Ishikawa (cell line): Measurements from ENCODE around the gene LRPAP1.
A peak's percentile ranks its signal among the peaks of the same experiment; 100 is the strongest.

ENCODE experiments used
- CEBPB ChIP-seq: IDR thresholded peaks from 2 replicates; pipeline ENCODE4 v1.6.1; 2012
- CREB1 ChIP-seq: IDR thresholded peaks from 2 replicates; pipeline ENCODE4 v1.6.1; 2012; ENCODE audit warnings: low read depth
- EGR1 ChIP-seq: IDR thresholded peaks from 2 replicates; pipeline ENCODE4 v1.6.1; 2012
- EP300 ChIP-seq: IDR thresholded peaks from 2 replicates; pipeline ENCODE4 v1.6.1; 2012; ENCODE audit warnings: borderline replicate concordance
- FOXM1 ChIP-seq: IDR thresholded peaks from 2 replicates; pipeline ENCODE4 v1.6.1; 2012; ENCODE audit warnings: low read depth, borderline replicate concordance
- MAX ChIP-seq: IDR thresholded peaks from 2 replicates; pipeline ENCODE4 v1.6.1; 2012
- NFIC ChIP-seq: IDR thresholded peaks from 2 replicates; pipeline ENCODE4 v1.6.1; 2012
- RAD21 ChIP-seq: IDR thresholded peaks from 2 replicates; pipeline ENCODE4 v1.6.1; 2012; ENCODE audit warnings: low read depth
- TAF1 ChIP-seq: IDR thresholded peaks from 2 replicates; pipeline ENCODE4 v1.6.1; 2012; ENCODE audit warnings: low read depth, mild to moderate bottlenecking
- TCF12 ChIP-seq: IDR thresholded peaks from 2 replicates; pipeline ENCODE4 v1.6.1; 2012; ENCODE audit warnings: low read depth
- TEAD4 ChIP-seq: IDR thresholded peaks from 2 replicates; pipeline ENCODE4 v1.6.1; 2012
- USF1 ChIP-seq: IDR thresholded peaks from 2 replicates; pipeline ENCODE4 v1.6.1; 2012
- YY1 ChIP-seq: IDR thresholded peaks from 2 replicates; pipeline ENCODE4 v1.6.1; 2012; ENCODE audit warnings: low read depth
- ZBTB7A ChIP-seq: IDR thresholded peaks from 2 replicates; pipeline ENCODE4 v1.6.1; 2012; ENCODE audit warnings: low read depth
- TF ChIP-seq, protein P1 (sequence below): IDR thresholded peaks from 2 replicates; pipeline ENCODE4 v1.6.1; 2012; ENCODE audit warnings: low read depth, mild to moderate bottlenecking

LRPAP1 gene

DNA sequence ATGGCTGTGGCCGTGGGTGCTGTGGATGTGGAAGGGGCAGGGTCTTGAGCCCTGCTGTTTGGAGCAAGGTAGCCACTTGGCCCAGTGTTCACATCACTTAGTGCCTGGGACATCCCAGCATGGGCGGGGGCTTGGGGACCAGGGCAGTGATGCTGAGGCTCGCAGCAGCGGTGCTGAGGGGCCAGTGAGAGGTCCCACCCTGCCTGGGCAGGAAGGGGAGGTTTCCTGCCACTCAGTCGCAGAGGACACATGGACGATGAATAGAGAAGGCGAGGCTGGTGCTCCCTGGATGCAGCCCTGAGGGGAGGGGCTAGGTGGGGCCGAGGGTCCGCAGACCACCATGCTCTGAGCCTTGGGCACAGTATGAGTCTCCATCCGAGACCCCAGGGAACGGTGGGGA, 43.4 kb downstream of the LRPAP1 start:
- TF ChIP-seq NFIC (no peak), RAD21 (no peak), ZBTB7A (peak; percentile 72; the same call in 1 of the 2 replicates)

- TF ChIP-seq FOXM1 (no peak), USF1 (no peak), RAD21 (no peak), YY1 (no peak), NFIC (no peak), MAX (no peak), TCF12 (no peak), CEBPB (no peak)
These were observed 44.4 kb downstream of the LRPAP1 start for GRCh38 chr4:3487861-3488260.

GRCh38 chr4:3486541-3487540, 45.4 kb downstream of the LRPAP1 start:
- TF ChIP-seq TCF12, result no peak
- TF ChIP-seq FOXM1, result no peak
- TF ChIP-seq USF1, result no peak
- TF ChIP-seq NFIC, result no peak
- no peak for TF ChIP-seq YY1
- TF ChIP-seq EP300, result peak; percentile 29; the same call in 1 of the 2 replicates
- TF ChIP-seq TEAD4, result no peak
- 0 out of 2 replicates have a peak, but pooled peaks have one; percentile 30 for TF ChIP-seq ZBTB7A

- no peak for TF ChIP-seq TAF1
- no peak for TF ChIP-seq MAX
- TF ChIP-seq NFIC, result no peak
- no peak for TF ChIP-seq TEAD4
- no peak for TF ChIP-seq EGR1
- TF ChIP-seq USF1, result no peak
- TF ChIP-seq TCF12, result no peak
- TF ChIP-seq, protein P1, sequence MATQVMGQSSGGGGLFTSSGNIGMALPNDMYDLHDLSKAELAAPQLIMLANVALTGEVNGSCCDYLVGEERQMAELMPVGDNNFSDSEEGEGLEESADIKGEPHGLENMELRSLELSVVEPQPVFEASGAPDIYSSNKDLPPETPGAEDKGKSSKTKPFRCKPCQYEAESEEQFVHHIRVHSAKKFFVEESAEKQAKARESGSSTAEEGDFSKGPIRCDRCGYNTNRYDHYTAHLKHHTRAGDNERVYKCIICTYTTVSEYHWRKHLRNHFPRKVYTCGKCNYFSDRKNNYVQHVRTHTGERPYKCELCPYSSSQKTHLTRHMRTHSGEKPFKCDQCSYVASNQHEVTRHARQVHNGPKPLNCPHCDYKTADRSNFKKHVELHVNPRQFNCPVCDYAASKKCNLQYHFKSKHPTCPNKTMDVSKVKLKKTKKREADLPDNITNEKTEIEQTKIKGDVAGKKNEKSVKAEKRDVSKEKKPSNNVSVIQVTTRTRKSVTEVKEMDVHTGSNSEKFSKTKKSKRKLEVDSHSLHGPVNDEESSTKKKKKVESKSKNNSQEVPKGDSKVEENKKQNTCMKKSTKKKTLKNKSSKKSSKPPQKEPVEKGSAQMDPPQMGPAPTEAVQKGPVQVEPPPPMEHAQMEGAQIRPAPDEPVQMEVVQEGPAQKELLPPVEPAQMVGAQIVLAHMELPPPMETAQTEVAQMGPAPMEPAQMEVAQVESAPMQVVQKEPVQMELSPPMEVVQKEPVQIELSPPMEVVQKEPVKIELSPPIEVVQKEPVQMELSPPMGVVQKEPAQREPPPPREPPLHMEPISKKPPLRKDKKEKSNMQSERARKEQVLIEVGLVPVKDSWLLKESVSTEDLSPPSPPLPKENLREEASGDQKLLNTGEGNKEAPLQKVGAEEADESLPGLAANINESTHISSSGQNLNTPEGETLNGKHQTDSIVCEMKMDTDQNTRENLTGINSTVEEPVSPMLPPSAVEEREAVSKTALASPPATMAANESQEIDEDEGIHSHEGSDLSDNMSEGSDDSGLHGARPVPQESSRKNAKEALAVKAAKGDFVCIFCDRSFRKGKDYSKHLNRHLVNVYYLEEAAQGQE, result no peak
- no peak for TF ChIP-seq CREB1
- no peak for TF ChIP-seq EP300
- no peak for TF ChIP-seq YY1
- TF ChIP-seq RAD21, result no peak
- no peak for TF ChIP-seq FOXM1
- TF ChIP-seq ZBTB7A, result no peak; the same call in 1 of the 2 replicates
- TF ChIP-seq CEBPB, result no peak
These were observed 46.2 kb downstream of the LRPAP1 start for GRCh38 chr4:3485886-3486540.

GRCh38 chr4:3485011-3485791, 47.0 kb downstream of the LRPAP1 start:
- 0 out of 2 replicates have a peak, but pooled peaks have one; percentile 15 for TF ChIP-seq YY1
- 0 out of 2 replicates have a peak, but pooled peaks have one; percentile 3 for TF ChIP-seq MAX
- peak; percentile 52 for TF ChIP-seq ZBTB7A
- TF ChIP-seq CEBPB, result no peak
- TF ChIP-seq NFIC, result peak; percentile 23; the same call in 1 of the 2 replicates
- no peak; the same call in 1 of the 2 replicates for TF ChIP-seq EP300
- TF ChIP-seq CREB1, result no peak
- TF ChIP-seq TEAD4, result 0 out of 2 replicates have a peak, but pooled peaks have one; percentile 24
- no peak for TF ChIP-seq USF1
- TF ChIP-seq, protein P1, result no peak
- TF ChIP-seq TCF12, result no peak
- TF ChIP-seq EGR1, result peak; percentile 21; the same call in 1 of the 2 replicates
- TF ChIP-seq TAF1, result no peak
- no peak for TF ChIP-seq FOXM1
- TF ChIP-seq RAD21, result no peak
